Measurements from ENCODE around the gene SEMA3A.

Gene SEMA3A

GRCh38 chr7:84027678-84028077 is 166.9 kb downstream of the SEMA3A start:
- no peaks in the 10 kb centered on the region; the same call in 1 of the 2 replicates for H4K20me1 ChIP-seq (ENCODE audit: low read depth, low read length)
- no peaks in the 10 kb centered on the region for H3K36me3 ChIP-seq (ENCODE audit: low read length)
- H2AFZ ChIP-seq (ENCODE audit: low read depth, low read length, severe bottlenecking), result no peak overlapping the region
- H3K9ac ChIP-seq (ENCODE audit: low read length), result no peak overlapping the region
- H3K79me2 ChIP-seq (ENCODE audit: insufficient read depth, low read length), result no peaks in the 10 kb centered on the region
- H3K27me3 ChIP-seq (ENCODE audit: low read length), result no peaks in the 10 kb centered on the region
- H3K4me3 ChIP-seq (ENCODE audit: insufficient read depth, low read length, poor library complexity, severe bottlenecking), result no peak overlapping the region
- no peak for TF ChIP-seq EZH2phosphoT487 (conservative IDR thresholded peaks at IDR 0.05; ENCODE audit: low read length)
- no peak for TF ChIP-seq CTCF (IDR thresholded peaks at IDR 0.05; ENCODE audit: insufficient read depth, low read length, poor library complexity, severe bottlenecking)
- H3K4me2 ChIP-seq (ENCODE audit: low read depth, low read length, poor library complexity, severe bottlenecking), result no peak overlapping the region
- H3K9me2 ChIP-seq (replicated peaks; ENCODE audit: insufficient read depth, low read length), result no peaks in the 10 kb centered on the region
- no peak overlapping the region for H3K27ac ChIP-seq (ENCODE audit: low read depth, low read length)
- H3K9me3 ChIP-seq (ENCODE audit: insufficient read depth, low read length), result no peaks in the 10 kb centered on the region
- no peaks in the 10 kb centered on the region for H3F3A ChIP-seq (ENCODE audit: insufficient read depth)

- Histone ChIP-seq H3F3A (ENCODE audit: insufficient read depth) (no peaks in the 10 kb centered on the region), H3K27ac (ENCODE audit: low read depth, low read length) (no peak overlapping the region), H3K4me2 (ENCODE audit: low read depth, low read length, poor library complexity, severe bottlenecking) (no peak overlapping the region), H3K9ac (ENCODE audit: low read length) (no peak overlapping the region), H3K9me3 (ENCODE audit: insufficient read depth, low read length) (no peaks in the 10 kb centered on the region), H3K36me3 (ENCODE audit: low read length) (no peaks in the 10 kb centered on the region), H3K79me2 (ENCODE audit: insufficient read depth, low read length) (no peaks in the 10 kb centered on the region), H3K27me3 (ENCODE audit: low read length) (no peaks in the 10 kb centered on the region), H3K4me3 (ENCODE audit: insufficient read depth, low read length, poor library complexity, severe bottlenecking) (no peak overlapping the region), H3K9me2 (replicated peaks; ENCODE audit: insufficient read depth, low read length) (no peaks in the 10 kb centered on the region), H2AFZ (ENCODE audit: low read depth, low read length, severe bottlenecking) (no peak overlapping the region), H4K20me1 (ENCODE audit: low read depth, low read length) (peaks cover 3% of the 10 kb centered on the region; the same call in 1 of the 2 replicates)
- TF ChIP-seq CTCF (IDR thresholded peaks at IDR 0.05; ENCODE audit: insufficient read depth, low read length, poor library complexity, severe bottlenecking) (no peak), EZH2phosphoT487 (conservative IDR thresholded peaks at IDR 0.05; ENCODE audit: low read length) (no peak)
Measured at GRCh38 chr7:84025332-84025927, 169.2 kb downstream of the SEMA3A start.

GRCh38 chr7:84022684-84023308 is 171.8 kb downstream of the SEMA3A start:
- Histone ChIP-seq H3F3A (ENCODE audit: insufficient read depth) (no peaks in the 10 kb centered on the region), H3K4me3 (ENCODE audit: insufficient read depth, low read length, poor library complexity, severe bottlenecking) (no peak overlapping the region), H3K36me3 (ENCODE audit: low read length) (no peaks in the 10 kb centered on the region), H3K9ac (ENCODE audit: low read length) (no peak overlapping the region), H2AFZ (ENCODE audit: low read depth, low read length, severe bottlenecking) (no peak overlapping the region), H3K9me2 (replicated peaks; ENCODE audit: insufficient read depth, low read length) (no peaks in the 10 kb centered on the region), H3K4me2 (ENCODE audit: low read depth, low read length, poor library complexity, severe bottlenecking) (no peak overlapping the region), H3K9me3 (ENCODE audit: insufficient read depth, low read length) (no peaks in the 10 kb centered on the region), H3K27ac (ENCODE audit: low read depth, low read length) (no peak overlapping the region), H3K27me3 (ENCODE audit: low read length) (no peaks in the 10 kb centered on the region), H3K79me2 (ENCODE audit: insufficient read depth, low read length) (no peaks in the 10 kb centered on the region), H4K20me1 (ENCODE audit: low read depth, low read length) (peaks cover 3% of the 10 kb centered on the region; the same call in 1 of the 2 replicates)
- TF ChIP-seq CTCF (IDR thresholded peaks at IDR 0.05; ENCODE audit: insufficient read depth, low read length, poor library complexity, severe bottlenecking), result no peak

Data from SU-DHL-6 (cell line).